HT1080 (cell line): Measurements from ENCODE around the gene RFX8. TPM values are rescaled to one million over a fixed set of nuclear protein-coding genes. Genes with fewer than 3 reads are reported as not detected.
A peak's percentile ranks its signal among the peaks of the same experiment; 100 is the strongest.

Experiments used
- DNase-seq: peaks from one replicate; pipeline ENCODE4 v3.0.0-alpha.2; 2015; ENCODE audit warnings: low read depth
- total RNA-seq: library from RNA; depleted of rRNA; stranded (reverse); fragments of >200 nt; shearing (Covaris generic); gene quantifications from 2 replicates; pipeline ENCODE4 v1.2.3, GENCODE V29; 2014

Gene RFX8
- total RNA-seq, 1 experiment from 2014 or later = 8.1 TPM

GRCh38 chr2:101486994-101487393 is 12.1 kb upstream of the RFX8 start:
- no peak for DNase-seq

- no peak for DNase-seq
Observed at GRCh38 chr2:101486258-101486701, 11.4 kb upstream of the RFX8 start.

- no peak for DNase-seq
Observed at GRCh38 chr2:101485856-101486255, 10.9 kb upstream of the RFX8 start.

- DNase-seq = no peak
Observed at GRCh38 chr2:101480764-101481163, 5.9 kb upstream of the RFX8 start.

- no peak for DNase-seq
Observed at GRCh38 chr2:101479810-101480209, 4.9 kb upstream of the RFX8 start.

- DNase-seq = no peak
Observed at GRCh38 chr2:101479328-101479727, 4.4 kb upstream of the RFX8 start.

- no peak for DNase-seq
Observed at GRCh38 chr2:101478181-101479001, 3.5 kb upstream of the RFX8 start.

- no peak for DNase-seq
Observed at GRCh38 chr2:101477556-101477955, 2.6 kb upstream of the RFX8 start.

- no peak for DNase-seq
Observed at GRCh38 chr2:101476605-101477208, 1.8 kb upstream of the RFX8 start.

GRCh38 chr2:101473911-101474701 is 806 bp downstream of the RFX8 start:
- DNase-seq = peak; percentile 74

- no peak for DNase-seq
Observed at GRCh38 chr2:101473591-101473910, 1.4 kb downstream of the RFX8 start.

GRCh38 chr2:101469863-101470262 is 5.0 kb downstream of the RFX8 start:
- no peak for DNase-seq

- DNase-seq = no peak
Observed at GRCh38 chr2:101467306-101467705, 7.6 kb downstream of the RFX8 start.

- DNase-seq = no peak
Observed at GRCh38 chr2:101466426-101466825, 8.5 kb downstream of the RFX8 start.

- DNase-seq = peak; percentile 36
Observed at GRCh38 chr2:101464841-101465240, 10.1 kb downstream of the RFX8 start.

- peak; percentile 97 for DNase-seq
Observed at GRCh38 chr2:101463911-101464641, 10.8 kb downstream of the RFX8 start.

- no peak for DNase-seq
Observed at GRCh38 chr2:101463421-101463820, 11.5 kb downstream of the RFX8 start.

GRCh38 chr2:101461381-101461780 is 13.5 kb downstream of the RFX8 start:
- DNase-seq = no peak

- peak; percentile 39 for DNase-seq
Observed at GRCh38 chr2:101454408-101454807, 20.5 kb downstream of the RFX8 start.

- no peak for DNase-seq
Observed at GRCh38 chr2:101450965-101451364, 23.9 kb downstream of the RFX8 start.

GRCh38 chr2:101446869-101447268 is 28.0 kb downstream of the RFX8 start:
- peak; percentile 100 for DNase-seq

GRCh38 chr2:101442667-101443061 is 32.2 kb downstream of the RFX8 start:
- DNase-seq = no peak
